GM18511 (cell line): ENCODE data around the gene CACNA1C.

Experiments
- ATAC-seq: cut with Tn5 transposase; IDR thresholded peaks from one replicate; pipeline ENCODE4 v1.9.1; 2021; ENCODE audit warnings: mild to moderate bottlenecking, moderate library complexity; ENCODE audit not compliant: unreplicated experiment

Gene CACNA1C

DNA sequence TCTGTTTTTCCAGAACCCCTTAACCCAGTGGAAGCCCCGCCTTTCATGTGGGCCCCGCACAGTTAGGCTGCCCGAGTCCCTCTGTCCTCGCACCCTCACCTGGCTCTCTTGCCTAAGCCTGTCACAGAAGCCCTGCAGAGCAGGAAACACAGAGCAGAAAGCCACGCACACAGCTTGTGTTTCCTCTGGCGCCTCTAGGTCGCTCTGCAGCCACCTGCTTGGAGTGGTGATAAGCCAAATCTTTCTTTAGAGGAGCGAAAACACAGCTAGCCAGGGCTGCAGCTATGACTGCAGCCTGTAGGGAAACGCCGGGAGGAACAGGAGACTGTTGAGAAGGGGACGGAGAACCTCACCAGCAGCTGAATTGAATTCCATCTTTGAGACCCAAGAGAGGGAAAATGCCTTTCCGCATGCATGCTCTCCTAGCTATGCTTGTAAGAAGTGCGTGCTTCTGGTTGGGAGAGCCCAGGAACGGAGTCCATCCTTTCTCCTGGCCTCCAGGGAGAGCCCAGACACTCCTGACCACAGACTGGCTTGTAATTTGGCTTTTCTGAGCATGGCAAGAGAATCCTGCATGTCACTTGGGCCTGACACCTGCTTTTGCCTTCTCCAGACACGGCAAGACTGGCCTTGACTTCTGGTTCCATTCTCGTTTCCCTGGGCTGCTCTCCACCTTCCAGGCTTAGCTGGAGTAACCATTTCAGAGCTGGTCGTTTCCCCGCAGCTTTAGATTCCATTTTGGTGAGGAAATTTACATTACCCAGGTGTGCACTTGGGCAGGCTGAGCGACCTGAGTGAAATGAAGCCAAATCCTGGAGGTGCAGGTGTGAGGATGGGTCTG, 301.6 kb downstream of the CACNA1C start:
- no peak for ATAC-seq

DNA sequence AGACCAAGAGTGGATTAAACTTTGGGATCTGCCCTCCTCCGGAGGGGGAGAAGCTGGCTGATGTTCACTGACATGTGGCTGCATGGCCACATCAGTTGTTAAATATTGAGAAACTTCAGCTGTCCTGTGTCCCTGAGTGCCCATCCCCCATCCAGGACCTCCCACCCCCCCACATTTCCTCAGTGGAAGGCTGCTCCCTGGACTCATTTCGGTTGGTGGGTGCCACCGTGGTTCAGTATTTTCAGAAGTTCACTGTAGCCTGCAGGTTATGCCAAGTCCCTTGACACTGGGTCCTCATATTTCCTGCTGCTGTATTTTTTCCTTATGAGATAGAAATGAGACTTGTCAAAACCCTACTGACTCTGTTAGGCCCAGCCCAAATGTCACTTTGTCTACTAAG, 302.4 kb downstream of the CACNA1C start:
- ATAC-seq: no peak

- ATAC-seq: no peak
These were observed 302.8 kb downstream of the CACNA1C start for GRCh38 chr12:2355604-2356003.

DNA sequence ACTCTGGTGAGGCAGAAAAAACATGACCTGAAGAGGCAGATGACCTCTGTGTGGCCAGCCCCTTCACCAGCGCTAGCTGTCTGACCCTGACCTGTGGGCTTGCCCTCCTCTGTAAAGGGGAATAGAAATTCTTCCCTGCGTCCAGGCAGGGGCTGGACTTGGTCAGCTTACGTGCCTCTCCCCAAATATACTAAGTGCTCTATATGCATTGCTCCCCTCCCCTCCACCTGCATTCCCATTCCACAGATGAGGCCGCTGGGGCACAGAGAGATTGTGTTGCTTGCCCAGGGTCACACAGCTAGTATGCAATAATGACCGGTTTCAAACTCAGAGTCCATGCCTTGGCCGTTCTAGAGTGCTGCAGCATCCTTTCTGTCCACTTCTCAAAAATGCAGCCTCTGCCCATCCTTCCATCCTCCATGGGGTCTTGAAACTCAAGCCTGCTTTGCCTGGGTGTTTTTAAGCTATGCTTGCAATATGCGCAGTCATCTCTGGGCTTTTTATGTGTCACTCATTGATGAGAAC, 303.9 kb downstream of the CACNA1C start:
- ATAC-seq: no peak

DNA sequence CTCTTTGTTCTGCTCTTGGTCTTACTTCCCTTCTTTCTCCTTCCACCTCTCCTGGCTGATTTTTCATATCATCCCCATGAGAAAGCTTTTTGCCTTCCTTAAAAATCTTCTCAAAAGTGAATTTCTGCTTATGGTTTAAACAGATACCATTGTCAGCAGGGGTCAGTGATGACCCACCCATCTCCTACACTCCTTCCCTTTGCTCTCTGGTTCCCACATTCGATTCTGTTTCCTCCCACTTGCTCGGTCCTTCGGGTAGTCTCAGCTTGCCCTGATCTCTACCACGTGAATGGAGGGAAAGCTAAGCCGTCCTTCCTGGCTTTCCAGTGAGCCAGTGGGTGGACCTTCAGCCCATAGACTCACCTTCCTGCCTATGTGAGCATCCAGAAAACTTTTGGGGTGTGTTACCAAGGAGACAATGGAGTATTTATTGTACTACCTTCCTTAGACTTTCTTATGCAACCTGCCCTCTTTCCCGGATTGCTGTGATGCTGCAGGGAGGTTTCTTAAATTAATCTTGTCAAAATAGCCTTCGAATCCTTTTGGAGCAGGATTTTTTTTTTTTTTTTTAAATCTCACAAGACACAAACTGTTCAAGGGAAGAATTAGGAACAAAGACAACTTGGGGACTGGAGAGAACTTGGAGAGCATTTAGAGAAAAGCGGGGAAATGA, 306.3 kb downstream of the CACNA1C start:
- ATAC-seq: no peak

DNA sequence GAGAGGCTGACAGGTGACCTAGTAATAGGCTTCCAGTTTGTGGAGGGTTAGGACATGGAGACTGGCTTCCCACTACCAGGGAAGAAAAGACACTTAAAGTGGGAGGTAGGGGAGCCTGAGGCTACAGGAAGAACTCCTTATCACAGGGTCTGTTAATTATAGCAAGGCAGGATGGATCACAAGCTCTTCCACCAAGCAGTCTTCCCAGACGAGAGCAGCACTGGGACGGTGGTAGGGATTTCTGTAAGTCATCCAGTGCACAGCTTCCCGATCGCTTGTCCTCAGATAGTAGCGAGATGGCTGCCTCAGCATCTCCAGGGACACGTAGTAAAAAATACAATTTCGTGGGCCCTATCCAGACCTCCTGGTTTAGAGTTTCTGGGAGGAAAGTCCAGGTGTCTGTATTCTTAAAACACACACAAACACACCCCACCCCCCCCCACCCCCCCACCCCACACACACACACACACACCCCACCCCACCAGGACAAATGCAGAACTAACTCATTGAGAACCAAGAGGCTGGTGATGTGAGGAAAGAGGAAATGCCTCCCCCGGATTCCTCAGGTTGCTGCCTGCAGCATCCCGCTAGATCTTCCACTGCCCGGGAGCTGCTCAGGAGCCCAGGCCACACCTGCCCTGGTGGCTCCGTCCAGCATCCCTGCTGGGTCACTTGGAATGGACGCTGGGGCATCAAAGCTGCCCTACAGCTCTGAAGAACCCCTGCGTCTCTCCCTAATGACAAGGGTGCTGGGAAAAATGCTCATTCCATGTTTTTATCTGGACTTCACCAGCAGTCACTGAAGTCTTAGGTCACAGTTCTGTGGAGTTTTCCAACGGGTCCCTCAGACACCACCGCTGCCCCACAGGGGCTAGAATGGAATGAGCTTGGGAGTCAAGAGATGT, 307.2 kb downstream of the CACNA1C start:
- no peak for ATAC-seq

- ATAC-seq: no peak
These were observed 307.9 kb downstream of the CACNA1C start for GRCh38 chr12:2360630-2361170.

DNA sequence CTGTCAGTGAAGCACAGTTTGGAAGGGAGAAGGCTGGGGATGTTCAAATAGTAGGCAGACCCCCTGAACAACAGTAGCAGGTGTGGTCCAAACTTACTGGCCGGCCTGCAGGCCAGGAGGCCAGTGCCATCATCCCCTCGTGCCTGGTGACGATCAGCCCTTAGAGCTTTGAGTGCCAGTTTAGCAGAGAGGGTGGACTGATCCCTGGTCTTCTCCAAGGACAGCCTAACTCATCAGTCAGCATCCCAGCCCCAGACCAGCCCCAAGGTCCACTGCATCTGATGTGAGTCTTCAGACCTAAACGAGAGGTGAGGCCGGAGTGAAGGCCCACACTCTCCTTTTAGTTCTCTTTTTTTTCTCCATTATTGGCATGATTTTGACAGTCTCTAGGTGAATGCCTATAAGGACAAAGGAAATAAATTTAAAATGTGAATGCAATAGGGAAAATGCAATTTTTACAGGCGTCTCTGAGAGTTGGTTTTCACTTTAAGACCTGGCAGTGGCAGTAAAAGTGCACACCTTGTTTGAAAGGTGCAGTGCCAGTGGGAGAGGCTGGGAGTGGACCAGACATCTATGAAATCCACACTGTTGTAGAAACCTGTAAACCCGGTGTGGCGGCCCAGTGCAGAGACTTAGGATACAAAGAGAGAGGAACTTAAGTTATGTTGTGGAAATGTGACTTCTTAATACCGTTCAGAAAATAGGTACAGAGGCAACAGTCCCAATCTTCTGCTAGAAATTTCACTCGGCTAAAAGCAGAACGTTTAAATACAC, 311.2 kb downstream of the CACNA1C start:
- ATAC-seq: no peak

GRCh38 chr12:2364631-2365051, 311.9 kb downstream of the CACNA1C start:
- no peak for ATAC-seq

GRCh38 chr12:2366711-2367110, 313.9 kb downstream of the CACNA1C start:
- ATAC-seq: no peak

DNA sequence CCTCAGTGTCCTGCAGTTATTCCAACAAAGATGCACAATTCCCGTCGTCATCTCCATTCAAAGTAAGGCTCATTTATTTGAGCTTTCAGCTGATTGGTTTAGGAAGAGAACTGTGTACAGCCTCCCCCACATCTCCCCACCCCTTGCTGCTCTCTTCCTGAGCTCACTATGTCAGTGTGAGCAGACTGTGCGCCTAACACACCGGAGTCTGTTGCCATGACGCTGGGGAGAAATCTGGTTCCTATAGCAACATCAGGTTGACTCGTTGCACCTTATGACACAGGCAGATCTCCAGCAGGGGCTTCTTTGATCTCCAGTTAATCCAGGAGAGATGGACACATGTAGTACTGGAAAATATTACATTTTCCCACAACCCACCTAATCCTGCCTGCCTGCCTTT, 319.4 kb downstream of the CACNA1C start:
- ATAC-seq: no peak

DNA sequence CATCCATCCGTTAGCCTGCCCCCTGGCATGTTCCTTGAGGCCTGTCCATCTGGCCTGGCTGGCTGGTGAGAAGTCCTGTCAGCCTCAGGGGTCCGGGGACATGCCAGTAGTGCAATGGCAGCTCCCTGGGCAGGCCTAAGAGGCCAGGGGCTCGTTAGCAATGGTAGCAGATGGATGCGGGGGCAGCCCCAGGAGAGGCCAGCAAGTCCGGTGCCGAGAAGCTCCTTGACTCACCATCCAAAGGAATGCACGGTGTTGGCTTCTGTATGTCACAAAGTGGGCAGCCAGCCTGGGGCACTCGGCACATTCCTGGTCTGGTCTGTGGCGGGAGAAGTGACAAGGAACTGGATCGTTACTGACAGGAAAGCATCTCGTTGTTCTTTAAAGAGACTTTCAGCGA, 319.9 kb downstream of the CACNA1C start:
- no peak for ATAC-seq

DNA sequence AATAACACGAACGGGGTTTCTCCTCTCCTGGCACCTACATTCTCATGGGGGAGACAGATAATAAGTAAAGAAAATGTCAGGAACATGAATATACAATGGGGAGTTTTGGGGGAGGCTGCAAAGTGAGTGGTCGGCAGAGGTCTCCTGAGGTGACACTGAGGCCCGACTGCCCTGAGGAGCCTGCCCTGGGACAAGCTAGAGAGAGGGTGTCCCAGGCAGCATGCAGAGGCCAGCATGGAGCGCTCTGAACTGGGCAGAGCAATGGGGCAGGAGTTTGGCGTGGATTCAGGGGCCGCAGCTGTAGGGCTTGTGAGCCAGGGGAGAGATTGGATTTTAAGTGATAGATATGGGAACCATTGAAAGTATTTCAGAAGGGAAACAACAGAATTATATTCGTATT, 320.5 kb downstream of the CACNA1C start:
- ATAC-seq: no peak

DNA sequence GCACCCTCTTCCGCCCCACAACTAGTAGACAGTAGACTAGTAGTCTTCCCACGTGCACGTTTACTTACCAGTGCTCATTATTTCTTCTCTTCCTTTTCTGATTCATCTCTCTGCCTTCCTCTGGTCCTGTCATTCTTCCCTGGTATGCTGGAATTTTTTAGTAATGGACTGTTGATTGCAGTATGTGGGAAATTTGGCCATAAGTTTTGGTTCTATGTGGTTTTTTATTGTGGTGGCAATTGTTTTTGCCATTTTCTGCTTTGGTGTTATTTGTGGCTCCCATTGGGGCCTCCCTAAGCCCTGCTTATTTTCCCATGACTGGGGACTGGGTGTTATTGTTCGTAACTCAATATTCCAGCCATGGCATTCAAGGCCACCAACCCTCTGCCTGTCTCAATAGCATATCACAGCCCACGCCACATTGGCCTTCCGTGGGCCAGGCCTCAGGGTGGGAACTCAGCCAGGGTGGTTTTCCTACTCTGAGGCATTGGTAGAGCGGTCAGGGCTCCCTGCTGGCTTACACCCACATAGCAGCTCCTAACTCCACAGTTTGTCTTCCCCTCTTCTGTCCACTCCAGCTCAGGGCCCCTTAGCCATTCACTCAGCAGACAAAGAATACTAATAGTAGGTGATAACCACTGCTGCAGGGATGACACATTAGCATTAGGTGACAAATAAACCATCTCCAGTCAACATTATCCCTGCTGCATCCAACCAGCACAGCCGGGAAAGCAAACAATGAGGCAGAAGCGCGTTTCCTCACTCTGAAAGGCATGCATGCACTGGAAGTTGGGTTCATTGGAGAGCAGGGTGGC, 321.5 kb downstream of the CACNA1C start:
- no peak for ATAC-seq

GRCh38 chr12:2375871-2376270, 323.1 kb downstream of the CACNA1C start:
- ATAC-seq: no peak

GRCh38 chr12:2376908-2377657, 324.3 kb downstream of the CACNA1C start:
- ATAC-seq: no peak

GRCh38 chr12:2378835-2379330, 326.1 kb downstream of the CACNA1C start:
- no peak for ATAC-seq

DNA sequence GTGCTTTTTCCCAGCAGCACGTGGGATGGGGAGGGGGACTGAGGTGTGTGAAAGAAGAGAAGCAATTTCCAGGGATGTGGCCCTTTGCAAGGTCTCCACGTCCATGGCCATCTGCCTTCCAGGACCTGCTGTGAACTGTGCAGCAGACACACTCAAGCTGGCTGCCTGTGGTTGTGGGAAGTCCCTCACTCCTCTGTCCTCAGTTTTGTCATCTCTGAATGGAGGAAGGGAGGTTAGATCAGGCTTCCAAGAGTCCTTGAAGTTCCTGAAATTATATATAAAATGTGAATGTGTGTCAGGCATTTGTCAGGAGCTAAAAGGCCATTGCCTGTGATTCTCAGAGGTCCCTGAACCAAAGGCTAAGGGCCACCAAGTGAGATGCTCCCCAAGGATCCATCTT, 328.2 kb downstream of the CACNA1C start:
- ATAC-seq: no peak
